HepG2 (cell line): ENCODE results near the gene AXIN2. TPM values are rescaled to one million over a fixed set of nuclear protein-coding genes. Genes with fewer than 3 reads are reported as not detected.
A peak's percentile ranks its signal among the peaks of the same experiment; 100 is the strongest.

Experiments used
- DPF2 ChIP-seq: sonication (generic); formaldehyde crosslinking; IDR thresholded peaks from 2 replicates; pipeline ENCODE4 v1.4.0; 2020; ENCODE audit warnings: mild to moderate bottlenecking, low read depth, missing genetic modification reagents, borderline replicate concordance
- ERF ChIP-seq: IDR thresholded peaks from 2 replicates; pipeline ENCODE4 v1.6.1; 2018; ENCODE audit warnings: missing biosample characterization, missing genetic modification reagents
- EZH2 ChIP-seq: conservative IDR thresholded peaks from 2 replicates; pipeline ENCODE4 v1.6.1; 2012; ENCODE audit warnings: mild to moderate bottlenecking, low read depth, low read length, moderate library complexity
- FOXK2 ChIP-seq: fragments of 450-650 bp; IDR thresholded peaks from 2 replicates; pipeline ENCODE4 v1.6.1; 2016
- GRHL1 ChIP-seq: sonication (generic); formaldehyde crosslinking; conservative IDR thresholded peaks from 2 replicates; pipeline ENCODE4 v1.8.0; 2022; ENCODE audit warnings: missing genetic modification reagents
- HHEX ChIP-seq: IDR thresholded peaks from 2 replicates; pipeline ENCODE4 v1.6.1; 2016; ENCODE audit warnings: control low read depth
- NFAT5 ChIP-seq: sonication (generic); formaldehyde crosslinking; IDR thresholded peaks from 2 replicates; pipeline ENCODE4 v1.4.0; 2020; ENCODE audit warnings: missing genetic modification reagents
- RBFOX2 ChIP-seq: fragments of 200-400 bp; formaldehyde crosslinking; IDR thresholded peaks from 2 replicates; pipeline ENCODE4 v1.6.1; 2017; ENCODE audit warnings: low read depth, mild to moderate bottlenecking, low read length
- TAF1 ChIP-seq: sonication (generic); formaldehyde crosslinking; IDR thresholded peaks from 2 replicates; pipeline ENCODE4 v1.4.0; 2020; ENCODE audit warnings: missing genetic modification reagents
- ZNF121 ChIP-seq: sonication (generic); formaldehyde crosslinking; IDR thresholded peaks from 2 replicates; pipeline ENCODE4 v1.5.0; 2020; ENCODE audit warnings: mild to moderate bottlenecking, missing genetic modification reagents
- ZNF260 ChIP-seq: sonication (generic); formaldehyde crosslinking; IDR thresholded peaks from 2 replicates; pipeline ENCODE4 v1.4.0; 2020; ENCODE audit warnings: missing genetic modification reagents, low read depth, mild to moderate bottlenecking, borderline replicate concordance
- ZNF326 ChIP-seq: sonication (generic); formaldehyde crosslinking; IDR thresholded peaks from 2 replicates; pipeline ENCODE4 v1.4.0; 2020; ENCODE audit warnings: missing genetic modification reagents, borderline replicate concordance
- ZNF503 ChIP-seq: sonication (generic); formaldehyde crosslinking; IDR thresholded peaks from 2 replicates; pipeline ENCODE4 v1.4.0; 2020; ENCODE audit warnings: missing genetic modification reagents
- ZNF879 ChIP-seq: sonication (generic); formaldehyde crosslinking; IDR thresholded peaks from 2 replicates; pipeline ENCODE4 v1.8.1; 2023; ENCODE audit warnings: missing genetic modification reagents
- polyA plus RNA-seq, 8 experiments: library from polyadenylated mRNA; depleted of rRNA in 3 of 8; stranded (reverse) in 7 of 8; unstranded in 1 of 8; fragments of >200 nt; fragmentation: Illumina TruSeq in 4 of 8; extraction: Trizol in 4 of 8; gene quantifications; 2 replicates each; pipeline versions ENCODE4 v1.2.1 to v1.2.3, GENCODE V29; 2011 to 2016; ENCODE audit warnings: low read depth in 4 of 8, missing spikeins in 1 of 8, mixed read lengths in 1 of 8; ENCODE audit not compliant: insufficient read depth in 1 of 8
- total RNA-seq, 5 experiments: library from RNA; depleted of rRNA; stranded (reverse); fragments of >200 nt; fragmentation: Illumina TruSeq; extraction: Trizol; gene quantifications; 2 replicates each; pipeline ENCODE4 v1.2.3, GENCODE V29; 2016; ENCODE audit warnings: low read depth in 1 of 5
- TF ChIP-seq, protein P1 (sequence below): sonication (generic); formaldehyde crosslinking; IDR thresholded peaks from 2 replicates; pipeline ENCODE4 v1.5.0; 2020; ENCODE audit warnings: mild to moderate bottlenecking, missing genetic modification reagents, borderline replicate concordance
- TF ChIP-seq, protein P2 (sequence below): IDR thresholded peaks from 2 replicates; pipeline ENCODE4 v1.6.1; 2016; ENCODE audit warnings: missing compliant biosample characterization, missing genetic modification reagents, borderline replicate concordance

AXIN2 gene
- total and polyA plus RNA-seq, 2 of the 13 experiments (the other 11 are each of a cell fraction or from before 2014, with no cell fraction given) = 58.6 to 63.4 TPM

DNA sequence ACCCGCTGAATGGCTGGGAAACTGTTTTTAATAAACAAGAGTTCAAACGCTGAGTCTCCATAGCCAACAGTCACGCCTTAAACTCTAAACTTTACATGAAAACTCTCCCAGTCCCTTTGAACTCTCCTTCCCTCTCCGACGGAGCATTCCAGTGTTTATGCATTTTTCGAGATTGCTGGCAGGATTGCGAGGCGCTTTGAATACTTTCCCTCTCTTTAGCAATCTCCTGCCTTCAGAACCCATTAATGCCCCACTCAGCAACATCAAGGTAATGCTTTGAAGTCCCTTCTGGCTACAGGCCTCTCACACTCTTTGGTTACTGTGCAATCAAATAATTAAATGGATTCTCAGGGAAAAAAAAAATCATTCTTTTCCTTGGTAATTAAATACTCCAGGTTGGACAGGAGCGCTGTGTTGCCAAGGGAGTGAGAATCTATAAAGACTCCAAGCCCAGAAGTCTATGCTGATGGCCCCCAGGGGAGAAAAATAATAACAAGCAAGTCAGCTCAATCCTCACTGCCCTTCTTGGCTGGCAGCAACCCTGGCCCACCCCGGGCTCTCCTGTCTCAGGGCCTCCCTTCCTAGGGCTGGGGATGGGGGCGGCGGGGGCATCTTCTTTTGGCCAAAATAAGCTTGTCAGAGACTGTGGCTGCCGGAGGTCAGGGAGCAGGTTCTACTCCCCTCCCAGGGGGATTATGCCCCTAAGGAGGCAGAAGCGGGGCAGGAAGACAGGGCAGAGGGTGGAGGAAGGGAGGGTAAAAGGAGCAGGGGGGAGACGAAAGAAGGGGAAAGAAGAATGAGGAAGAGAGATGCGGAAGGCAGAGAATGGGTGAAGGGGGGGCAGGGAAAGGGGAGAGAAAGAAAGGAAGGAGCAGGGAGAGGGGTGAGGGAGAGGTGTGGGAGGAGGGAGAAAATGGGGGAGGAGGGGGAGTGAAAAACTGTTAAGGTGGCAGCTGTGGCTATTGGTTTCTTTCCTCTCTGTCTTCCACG is 45.2 kb downstream of the AXIN2 start (continued):
- TF ChIP-seq GRHL1 (CRISPR knock-in tag) (no peak), ZNF503 (no peak), HHEX (peak; percentile 20; the same call in 1 of the 2 replicates), ZNF121 (CRISPR knock-in tag) (0 out of 2 replicates have a peak, but pooled peaks have one; percentile 12), NFAT5 (CRISPR knock-in tag) (no peak), ERF (CRISPR knock-in tag) (peak; percentile 38; the same call in 1 of the 2 replicates), DPF2 (peak; percentile 69; the same call in 1 of the 2 replicates), FOXK2 (peak; percentile 62; the same call in 1 of the 2 replicates), ZNF879 (CRISPR knock-in tag) (no peak), ZNF260 (CRISPR knock-in tag) (no peak), TAF1 (CRISPR knock-in tag) (no peak), RBFOX2 (no peak), EZH2 (no peak), ZNF326 (CRISPR knock-in tag) (no peak)
- TF ChIP-seq, protein P1, sequence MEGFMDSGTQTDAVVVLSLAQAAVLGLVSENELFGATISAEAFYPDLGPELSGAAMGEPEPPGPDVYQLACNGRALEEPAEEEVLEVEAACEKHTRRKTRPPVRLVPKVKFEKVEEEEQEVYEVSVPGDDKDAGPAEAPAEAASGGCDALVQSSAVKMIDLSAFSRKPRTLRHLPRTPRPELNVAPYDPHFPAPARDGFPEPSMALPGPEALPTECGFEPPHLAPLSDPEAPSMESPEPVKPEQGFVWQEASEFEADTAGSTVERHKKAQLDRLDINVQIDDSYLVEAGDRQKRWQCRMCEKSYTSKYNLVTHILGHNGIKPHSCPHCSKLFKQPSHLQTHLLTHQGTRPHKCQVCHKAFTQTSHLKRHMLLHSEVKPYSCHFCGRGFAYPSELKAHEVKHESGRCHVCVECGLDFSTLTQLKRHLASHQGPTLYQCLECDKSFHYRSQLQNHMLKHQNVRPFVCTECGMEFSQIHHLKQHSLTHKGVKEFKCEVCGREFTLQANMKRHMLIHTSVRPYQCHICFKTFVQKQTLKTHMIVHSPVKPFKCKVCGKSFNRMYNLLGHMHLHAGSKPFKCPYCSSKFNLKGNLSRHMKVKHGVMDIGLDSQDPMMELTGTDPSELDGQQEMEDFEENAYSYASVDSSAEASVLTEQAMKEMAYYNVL (CRISPR knock-in tag) = peak; percentile 49; the same call in 1 of the 2 replicates
- TF ChIP-seq, protein P2, sequence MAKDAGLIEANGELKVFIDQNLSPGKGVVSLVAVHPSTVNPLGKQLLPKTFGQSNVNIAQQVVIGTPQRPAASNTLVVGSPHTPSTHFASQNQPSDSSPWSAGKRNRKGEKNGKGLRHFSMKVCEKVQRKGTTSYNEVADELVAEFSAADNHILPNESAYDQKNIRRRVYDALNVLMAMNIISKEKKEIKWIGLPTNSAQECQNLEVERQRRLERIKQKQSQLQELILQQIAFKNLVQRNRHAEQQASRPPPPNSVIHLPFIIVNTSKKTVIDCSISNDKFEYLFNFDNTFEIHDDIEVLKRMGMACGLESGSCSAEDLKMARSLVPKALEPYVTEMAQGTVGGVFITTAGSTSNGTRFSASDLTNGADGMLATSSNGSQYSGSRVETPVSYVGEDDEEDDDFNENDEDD (CRISPR knock-in tag) = peak; percentile 34; the same call in 1 of the 2 replicates
